ENCODE results near the gene UBXN2A.
"Not testable (repeated sequence)": the region's sequence is repeated elsewhere in the genome, so short reads cannot be mapped to it uniquely, and the experiment has no call there.

The UBXN2A gene

GRCh38 chr2:24011250-24012104 is 71.2 kb downstream of the UBXN2A start:
- no peak for DNase-seq (ENCODE audit: low read depth)

GRCh38 chr2:24012521-24013188 is 72.4 kb downstream of the UBXN2A start:
- no peak for DNase-seq (ENCODE audit: low read depth)

- DNase-seq (ENCODE audit: low read depth), result not testable (repeated sequence)
These were observed 74.6 kb downstream of the UBXN2A start for GRCh38 chr2:24014902-24015301.

GRCh38 chr2:24015562-24016375 is 75.5 kb downstream of the UBXN2A start:
- DNase-seq (ENCODE audit: low read depth), result no peak

- no peak for DNase-seq (ENCODE audit: low read depth)
These were observed 76.1 kb downstream of the UBXN2A start for GRCh38 chr2:24016376-24016761.

GRCh38 chr2:24016853-24017703 is 76.8 kb downstream of the UBXN2A start:
- no peak for DNase-seq (ENCODE audit: low read depth)

GRCh38 chr2:24017711-24018110 is 77.4 kb downstream of the UBXN2A start:
- DNase-seq (ENCODE audit: low read depth), result no peak

- no peak for DNase-seq (ENCODE audit: low read depth)
These were observed 78.0 kb downstream of the UBXN2A start for GRCh38 chr2:24018241-24018640.

- DNase-seq (ENCODE audit: low read depth), result no peak
These were observed 79.5 kb downstream of the UBXN2A start for GRCh38 chr2:24019729-24020128.

GRCh38 chr2:24020244-24020643 is 80.0 kb downstream of the UBXN2A start:
- no peak for DNase-seq (ENCODE audit: low read depth)

- DNase-seq (ENCODE audit: low read depth), result no peak
These were observed 81.1 kb downstream of the UBXN2A start for GRCh38 chr2:24021122-24021998.

GRCh38 chr2:24022324-24022974 is 82.2 kb downstream of the UBXN2A start:
- no peak for DNase-seq (ENCODE audit: low read depth)

GRCh38 chr2:24022975-24023575 is 82.8 kb downstream of the UBXN2A start:
- no peak for DNase-seq (ENCODE audit: low read depth)

- DNase-seq (ENCODE audit: low read depth), result no peak
These were observed 83.8 kb downstream of the UBXN2A start for GRCh38 chr2:24024018-24024417.

GRCh38 chr2:24024996-24025663 is 84.9 kb downstream of the UBXN2A start:
- DNase-seq (ENCODE audit: low read depth), result no peak

- DNase-seq (ENCODE audit: low read depth), result no peak
These were observed 86.0 kb downstream of the UBXN2A start for GRCh38 chr2:24026233-24026632.

GRCh38 chr2:24038786-24039499 is 98.7 kb downstream of the UBXN2A start:
- no peak for DNase-seq (ENCODE audit: low read depth)

GRCh38 chr2:24040511-24040910 is 100.2 kb downstream of the UBXN2A start:
- DNase-seq (ENCODE audit: low read depth), result no peak
